ENCODE data around the gene HPS5. TPM values are rescaled to one million over a fixed set of nuclear protein-coding genes. Genes with fewer than 3 reads are reported as not detected.

Gene HPS5
- total and polyA plus RNA-seq, 2 of the 4 experiments (the other 2 are of a cell fraction) = 7.9 to 28.3 TPM

DNA sequence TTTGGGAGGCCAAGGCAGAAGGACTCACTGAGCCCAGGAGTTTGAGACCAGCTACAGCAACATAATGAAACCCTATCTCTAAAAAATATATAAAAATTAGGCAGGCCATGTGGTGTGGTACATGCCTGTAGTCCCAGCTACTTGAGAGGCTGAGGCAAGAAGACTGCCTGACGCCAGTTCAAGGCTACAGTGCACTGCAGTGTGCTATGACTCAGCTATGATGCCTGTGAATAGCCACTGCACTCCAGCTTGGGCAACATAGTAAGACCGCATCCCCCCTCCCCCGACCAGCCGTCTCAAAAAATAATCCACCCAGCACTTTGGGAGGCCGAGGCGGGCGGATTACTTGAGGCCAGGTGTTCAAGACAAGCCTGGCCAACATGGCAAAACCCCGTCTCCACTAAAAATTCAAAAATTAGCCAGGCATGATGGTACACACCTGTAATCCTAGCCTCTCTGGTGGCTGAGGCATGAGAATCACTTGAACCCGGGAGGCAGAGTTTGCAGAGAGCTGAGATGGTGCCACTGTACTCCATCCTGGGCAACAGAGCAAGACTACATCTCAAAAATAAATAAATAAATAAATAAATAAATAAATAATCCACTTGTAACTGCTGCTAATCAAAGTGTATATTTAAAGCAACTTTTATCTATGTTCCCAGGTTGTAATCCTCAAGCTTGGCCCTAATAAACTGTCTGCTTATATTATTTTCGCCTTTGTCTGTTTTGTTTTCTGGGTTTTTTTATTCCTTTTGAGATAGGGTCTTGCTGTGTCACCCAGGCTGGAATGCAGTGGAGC lies 7.8 kb downstream of the HPS5 start (continued):
- no peak for TF ChIP-seq FOS (IDR thresholded peaks at IDR 0.05; ENCODE audit: low read depth, low read length)

DNA sequence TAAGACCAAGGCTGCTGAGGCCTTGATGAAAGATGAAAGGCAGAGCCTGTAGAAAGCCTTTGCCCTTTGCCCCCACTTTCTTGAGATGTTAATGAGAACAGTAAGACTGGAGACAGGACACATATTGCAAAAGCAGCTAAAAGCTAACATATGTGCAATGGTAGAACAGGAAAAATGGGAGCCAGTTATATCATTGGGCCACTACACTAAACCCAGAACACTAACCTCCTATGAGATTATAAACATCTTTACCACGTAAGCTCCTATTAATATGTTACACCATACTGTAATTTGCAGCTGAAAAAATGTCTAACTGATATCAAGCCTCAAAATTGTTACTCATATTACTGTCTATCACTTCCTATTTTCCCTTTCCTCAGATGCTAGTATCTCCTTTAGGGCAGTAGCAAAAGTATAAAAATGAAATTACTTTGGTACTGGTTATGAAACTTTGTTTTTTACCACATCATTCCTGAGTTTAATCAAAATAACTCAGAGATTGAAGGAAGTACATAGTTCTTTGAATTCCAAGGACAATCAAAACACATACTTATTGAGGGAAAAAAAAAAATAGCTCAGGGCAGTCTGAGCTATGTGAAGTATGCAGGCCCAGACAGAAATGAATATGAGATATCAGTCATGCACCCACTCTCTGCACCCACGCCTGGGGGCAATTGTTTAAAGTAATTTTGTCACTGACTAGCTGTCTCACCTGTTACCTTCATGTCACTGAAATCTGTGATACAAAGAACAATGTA lies 9.1 kb downstream of the HPS5 start:
- peak overlapping the region; percentile 60 for H3K4me2 ChIP-seq (ENCODE audit: low read depth, low read length)
- H2AK5ac ChIP-seq (ENCODE audit: low read depth, low read length) = peak overlapping the region; percentile 5; the same call in 1 of the 2 replicates
- no TSS peak for BruUV-seq (replicated peaks)
- H4K20me1 ChIP-seq (ENCODE audit: insufficient read depth, low read length) = no peaks in the 10 kb centered on the region
- POLR2A ChIA-PET (ENCODE audit: unreplicated experiment) = interaction anchor here (0.6 to 1.8 kb wide), 4 partner anchors 9 to 82 kb away, joined by 4 to 5 read pairs (median 4); partner anchors contain the start of gene LDHA
- peaks cover 6% of the 10 kb centered on the region; the same call in 1 of the 2 replicates for H3K9me1 ChIP-seq (ENCODE audit: insufficient read depth, low read length)
- no peak overlapping the region for H2AFZ ChIP-seq (replicated peaks; ENCODE audit: low read length, poor library complexity)
- no peaks in the 10 kb centered on the region for H3K9me3 ChIP-seq (ENCODE audit: control insufficient read depth, insufficient read depth, low read length)
- WGBS, 2 experiments (ENCODE audit: extremely low coverage in 2 of 2, insufficient read length in 1 of 2) = no CpG with 5 or more reads among the region's 2 CpGs
- H3K27me3 ChIP-seq (ENCODE audit: control insufficient read depth, insufficient read depth, low read length) = no peaks in the 10 kb centered on the region
- peak overlapping the region; percentile 62 for H2BK5ac ChIP-seq (ENCODE audit: low read depth, low read length, poor library complexity, severe bottlenecking)
- dilution Hi-C loops (cut with HindIII; ENCODE audit: low sequenced_read_pairs, unreplicated experiment) = no loop called here
- H3K4me3 ChIP-seq (ENCODE audit: insufficient read depth, low read depth, low read length) = no peak overlapping the region
- DNase-seq = peak; percentile 44
- H3K56ac ChIP-seq (ENCODE audit: extremely low read depth, insufficient read depth, low read length) = 0 out of 2 replicates have a peak overlapping the region, but pooled peaks have one; percentile 2
- peak overlapping the region; percentile 88 for H2BK120ac ChIP-seq (ENCODE audit: low read depth, low read length)
- no peak overlapping the region for H2AK9ac ChIP-seq (replicated peaks; ENCODE audit: low read depth, low read length, poor library complexity)
- peak overlapping the region; percentile 78 for H3K4ac ChIP-seq (ENCODE audit: low read depth, low read length)
- peak overlapping the region; percentile 49; the same call in 1 of the 2 replicates for H3K9ac ChIP-seq (ENCODE audit: low read depth, low read length)
- CTCF ChIA-PET = interaction anchor here (0.7 to 1.0 kb wide), 3 partner anchors 9 to 14 kb away, joined by 3 to 4 read pairs (median 3); no protein-coding TSS in a partner anchor
- peaks cover 22 to 40% of the 10 kb centered on the region in 2 experiments for H3K79me1 ChIP-seq (ENCODE audit: low read depth in 1 of 2, low read length in 2 of 2)
- peak overlapping the region; percentile 12; the same call in 1 of the 3 replicates for H2BK15ac ChIP-seq (ENCODE audit: low read depth, low read length)
- peak; percentile 90 for ATAC-seq (ENCODE audit: low read depth)
- peak overlapping the region in 1 of 2 experiments; percentile 71; a peak in 2 of 4 replicates for H4K8ac ChIP-seq (ENCODE audit: low read depth in 2 of 2, low read length in 2 of 2)
- peaks cover 9% of the 10 kb centered on the region for H3K4me1 ChIP-seq (ENCODE audit: control insufficient read depth, insufficient read depth, low read length)
- peak overlapping the region; percentile 47; the same call in 1 of the 2 replicates for H4K91ac ChIP-seq (ENCODE audit: insufficient read depth, low read depth, low read length)
- H4K5ac ChIP-seq (ENCODE audit: low read depth, low read length) = peak overlapping the region; percentile 30; the same call in 1 of the 2 replicates
- H3K27ac ChIP-seq (ENCODE audit: insufficient read depth, low read length) = peak overlapping the region; percentile 69; the same call in 1 of the 2 replicates
- peak overlapping the region; percentile 39 for H3K14ac ChIP-seq (replicated peaks; ENCODE audit: low read depth, low read length)
- TF ChIP-seq, protein P1, sequence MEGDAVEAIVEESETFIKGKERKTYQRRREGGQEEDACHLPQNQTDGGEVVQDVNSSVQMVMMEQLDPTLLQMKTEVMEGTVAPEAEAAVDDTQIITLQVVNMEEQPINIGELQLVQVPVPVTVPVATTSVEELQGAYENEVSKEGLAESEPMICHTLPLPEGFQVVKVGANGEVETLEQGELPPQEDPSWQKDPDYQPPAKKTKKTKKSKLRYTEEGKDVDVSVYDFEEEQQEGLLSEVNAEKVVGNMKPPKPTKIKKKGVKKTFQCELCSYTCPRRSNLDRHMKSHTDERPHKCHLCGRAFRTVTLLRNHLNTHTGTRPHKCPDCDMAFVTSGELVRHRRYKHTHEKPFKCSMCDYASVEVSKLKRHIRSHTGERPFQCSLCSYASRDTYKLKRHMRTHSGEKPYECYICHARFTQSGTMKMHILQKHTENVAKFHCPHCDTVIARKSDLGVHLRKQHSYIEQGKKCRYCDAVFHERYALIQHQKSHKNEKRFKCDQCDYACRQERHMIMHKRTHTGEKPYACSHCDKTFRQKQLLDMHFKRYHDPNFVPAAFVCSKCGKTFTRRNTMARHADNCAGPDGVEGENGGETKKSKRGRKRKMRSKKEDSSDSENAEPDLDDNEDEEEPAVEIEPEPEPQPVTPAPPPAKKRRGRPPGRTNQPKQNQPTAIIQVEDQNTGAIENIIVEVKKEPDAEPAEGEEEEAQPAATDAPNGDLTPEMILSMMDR (conservative IDR thresholded peaks at IDR 0.05; ENCODE audit: low read depth, low read length) = no peak
- TF ChIP-seq FOS (IDR thresholded peaks at IDR 0.05; ENCODE audit: low read depth, low read length) (no peak), MXI1 (IDR thresholded peaks at IDR 0.05; ENCODE audit: borderline replicate concordance, low read depth, low read length) (no peak), BHLHE40 (IDR thresholded peaks at IDR 0.05; ENCODE audit: low read depth, low read length) (no peak), CEBPB (IDR thresholded peaks at IDR 0.05; ENCODE audit: low read depth, low read length) (no peak), NFE2L2 (IDR thresholded peaks at IDR 0.05; ENCODE audit: low read depth, low read length) (no peak), RCOR1 (IDR thresholded peaks at IDR 0.05; ENCODE audit: insufficient replicate concordance, low read length) (no peak)
- TF ChIP-seq, protein P2, sequence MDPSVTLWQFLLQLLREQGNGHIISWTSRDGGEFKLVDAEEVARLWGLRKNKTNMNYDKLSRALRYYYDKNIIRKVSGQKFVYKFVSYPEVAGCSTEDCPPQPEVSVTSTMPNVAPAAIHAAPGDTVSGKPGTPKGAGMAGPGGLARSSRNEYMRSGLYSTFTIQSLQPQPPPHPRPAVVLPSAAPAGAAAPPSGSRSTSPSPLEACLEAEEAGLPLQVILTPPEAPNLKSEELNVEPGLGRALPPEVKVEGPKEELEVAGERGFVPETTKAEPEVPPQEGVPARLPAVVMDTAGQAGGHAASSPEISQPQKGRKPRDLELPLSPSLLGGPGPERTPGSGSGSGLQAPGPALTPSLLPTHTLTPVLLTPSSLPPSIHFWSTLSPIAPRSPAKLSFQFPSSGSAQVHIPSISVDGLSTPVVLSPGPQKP (IDR thresholded peaks at IDR 0.05; ENCODE audit: borderline replicate concordance, low read depth, low read length) = no peak
- intact Hi-C loops (cut with micrococcal nuclease) = no loop called here
- H2BK20ac ChIP-seq (ENCODE audit: low read depth, low read length) = peak overlapping the region; percentile 77
- H3K18ac ChIP-seq (ENCODE audit: low read depth, low read length) = peak overlapping the region; percentile 87
- peaks cover 20% of the 10 kb centered on the region for H3K36me3 ChIP-seq (ENCODE audit: control insufficient read depth, insufficient read depth, low read length)
- peak overlapping the region; percentile 31 for H3K23ac ChIP-seq (ENCODE audit: low read depth, low read length)
- in situ Hi-C loops (cut with MboI; ENCODE audit: low sequenced_read_pairs) = no loop called here
